Measurements from ENCODE around the gene SLC44A3. TPM values are rescaled to one million over a fixed set of nuclear protein-coding genes. Genes with fewer than 3 reads are reported as not detected.

The SLC44A3 gene
- total and polyA plus RNA-seq, 11 donors, result 1.3 to 8.8 (median 5.8) TPM

DNA sequence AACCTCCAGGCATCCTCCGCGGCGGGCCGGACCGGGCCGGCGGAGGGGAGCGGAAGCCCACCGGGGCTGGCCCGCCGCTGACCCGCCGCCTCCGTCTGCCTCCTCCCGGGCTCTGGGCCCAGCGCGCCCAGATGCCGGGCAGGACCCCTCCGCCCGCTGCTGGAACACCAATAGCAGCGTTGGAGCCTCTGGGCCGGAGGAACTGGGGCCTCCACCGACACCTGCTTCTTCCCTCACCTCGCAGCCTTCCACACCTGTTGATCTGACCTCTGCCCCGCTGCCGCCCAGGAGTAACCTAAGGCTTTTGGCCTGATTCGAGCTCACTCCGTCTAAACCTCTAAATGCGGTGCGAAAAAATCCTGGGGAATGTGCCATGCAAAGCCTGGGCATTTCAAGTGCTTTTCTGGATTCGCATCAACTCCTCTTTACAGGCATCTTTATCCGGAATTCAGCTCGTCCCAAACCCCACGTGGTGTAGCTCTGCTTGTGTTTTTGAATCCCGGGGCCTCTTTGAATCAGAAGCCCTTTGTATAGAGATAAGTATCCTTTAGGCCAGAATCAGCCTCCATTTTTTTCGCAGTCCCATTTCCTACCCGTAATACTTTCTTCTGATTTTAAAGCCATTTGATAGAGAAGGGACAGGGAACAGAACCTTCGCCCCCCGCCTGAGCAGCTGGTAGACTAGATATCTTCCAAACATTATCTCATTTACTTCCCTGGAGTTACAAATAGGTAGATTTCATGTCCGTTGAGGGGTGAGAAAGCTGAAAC is 107.4 kb downstream of the SLC44A3 start:
- Histone ChIP-seq H3K4me3 (peak overlapping the region; percentile 69 to 95 (median 80)), H3K27me3 (peaks cover 0 to 24% (median 0%) of the 10 kb centered on the region in 9 donors), H3K36me3 (peaks cover 0 to 10% (median 0%) of the 10 kb centered on the region in 9 donors), H3K27ac (peak overlapping the region; percentile 95 to 100 (median 97)), H3K9me3 (no peaks in the 10 kb centered on the region), H3K4me1 (peaks cover 8 to 53% (median 37%) of the 10 kb centered on the region in 12 donors)
- no peak for DNase-seq
- 8 to 19% (median 11%) methylated on average over 15 to 40 of the region's 40 CpGs for WGBS, 4 donors
- no peak for TF ChIP-seq POLR2A (IDR thresholded peaks at IDR 0.05)
- TF ChIP-seq, protein P1, sequence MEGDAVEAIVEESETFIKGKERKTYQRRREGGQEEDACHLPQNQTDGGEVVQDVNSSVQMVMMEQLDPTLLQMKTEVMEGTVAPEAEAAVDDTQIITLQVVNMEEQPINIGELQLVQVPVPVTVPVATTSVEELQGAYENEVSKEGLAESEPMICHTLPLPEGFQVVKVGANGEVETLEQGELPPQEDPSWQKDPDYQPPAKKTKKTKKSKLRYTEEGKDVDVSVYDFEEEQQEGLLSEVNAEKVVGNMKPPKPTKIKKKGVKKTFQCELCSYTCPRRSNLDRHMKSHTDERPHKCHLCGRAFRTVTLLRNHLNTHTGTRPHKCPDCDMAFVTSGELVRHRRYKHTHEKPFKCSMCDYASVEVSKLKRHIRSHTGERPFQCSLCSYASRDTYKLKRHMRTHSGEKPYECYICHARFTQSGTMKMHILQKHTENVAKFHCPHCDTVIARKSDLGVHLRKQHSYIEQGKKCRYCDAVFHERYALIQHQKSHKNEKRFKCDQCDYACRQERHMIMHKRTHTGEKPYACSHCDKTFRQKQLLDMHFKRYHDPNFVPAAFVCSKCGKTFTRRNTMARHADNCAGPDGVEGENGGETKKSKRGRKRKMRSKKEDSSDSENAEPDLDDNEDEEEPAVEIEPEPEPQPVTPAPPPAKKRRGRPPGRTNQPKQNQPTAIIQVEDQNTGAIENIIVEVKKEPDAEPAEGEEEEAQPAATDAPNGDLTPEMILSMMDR (IDR thresholded peaks at IDR 0.05), result no peak
- ATAC-seq, result no peak
- intact Hi-C loops (cut with DNase I), result loop anchor here in 9 of 10 donors (2.0 to 10.0 kb wide), 12 partner anchors 35 to 117 kb away; no protein-coding TSS in a partner anchor

DNA sequence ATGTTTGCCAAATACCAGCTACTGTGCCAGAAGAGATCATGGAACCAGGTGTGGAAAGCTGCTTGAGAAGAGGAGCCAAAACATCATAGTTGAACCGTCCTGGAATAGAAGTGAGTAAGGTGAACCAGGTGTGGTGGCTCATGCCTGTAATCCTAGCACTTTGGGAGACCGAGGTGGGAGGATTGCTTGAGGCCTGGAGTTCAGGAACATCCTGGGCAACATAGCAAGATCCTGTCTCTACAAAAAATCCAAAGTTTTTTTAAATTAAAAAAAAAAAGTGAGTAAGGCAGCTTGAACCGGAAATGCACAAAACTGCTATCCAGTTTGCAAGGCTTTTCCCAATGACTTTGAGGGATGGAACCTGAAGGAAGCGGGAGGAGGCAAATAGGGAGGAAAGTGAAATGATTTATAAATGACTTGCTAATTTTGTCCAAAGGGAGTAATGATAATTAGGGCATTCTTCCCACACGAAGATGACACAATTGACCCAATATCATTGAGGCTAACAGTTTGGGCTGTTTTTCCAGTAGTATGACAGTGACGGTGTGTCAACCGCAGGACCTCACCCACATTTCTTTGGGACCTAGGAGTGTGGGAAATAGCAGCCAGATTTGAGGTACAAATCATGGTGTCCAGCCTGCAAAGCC is 108.3 kb downstream of the SLC44A3 start:
- no peaks in the 10 kb centered on the region for H3K9me3 ChIP-seq
- no peak for TF ChIP-seq POLR2A (IDR thresholded peaks at IDR 0.05)
- TF ChIP-seq, protein P1 (IDR thresholded peaks at IDR 0.05), result no peak
- H3K4me1 ChIP-seq, result peaks cover 8 to 44% (median 30%) of the 10 kb centered on the region in 12 donors
- H3K27me3 ChIP-seq, result peaks cover 0 to 24% (median 0%) of the 10 kb centered on the region in 9 donors
- DNase-seq (no peak), ATAC-seq (no peak)
- intact Hi-C loops (cut with DNase I), result loop anchor here in 7 of 10 donors (5.0 to 10.0 kb wide), 8 partner anchors 34 to 116 kb away; no protein-coding TSS in a partner anchor
- H3K36me3 ChIP-seq, result peaks cover 0 to 19% (median 4%) of the 10 kb centered on the region in 9 donors
- peak overlapping the region in 9 of 12 donors; percentile 69 to 95 (median 81) for H3K4me3 ChIP-seq
- peak overlapping the region; percentile 95 to 100 (median 97) for H3K27ac ChIP-seq
- 55 to 72% (median 61%) methylated on average over 7 of the region's 7 CpGs for whole genome bisulfite sequencing, 4 donors

DNA sequence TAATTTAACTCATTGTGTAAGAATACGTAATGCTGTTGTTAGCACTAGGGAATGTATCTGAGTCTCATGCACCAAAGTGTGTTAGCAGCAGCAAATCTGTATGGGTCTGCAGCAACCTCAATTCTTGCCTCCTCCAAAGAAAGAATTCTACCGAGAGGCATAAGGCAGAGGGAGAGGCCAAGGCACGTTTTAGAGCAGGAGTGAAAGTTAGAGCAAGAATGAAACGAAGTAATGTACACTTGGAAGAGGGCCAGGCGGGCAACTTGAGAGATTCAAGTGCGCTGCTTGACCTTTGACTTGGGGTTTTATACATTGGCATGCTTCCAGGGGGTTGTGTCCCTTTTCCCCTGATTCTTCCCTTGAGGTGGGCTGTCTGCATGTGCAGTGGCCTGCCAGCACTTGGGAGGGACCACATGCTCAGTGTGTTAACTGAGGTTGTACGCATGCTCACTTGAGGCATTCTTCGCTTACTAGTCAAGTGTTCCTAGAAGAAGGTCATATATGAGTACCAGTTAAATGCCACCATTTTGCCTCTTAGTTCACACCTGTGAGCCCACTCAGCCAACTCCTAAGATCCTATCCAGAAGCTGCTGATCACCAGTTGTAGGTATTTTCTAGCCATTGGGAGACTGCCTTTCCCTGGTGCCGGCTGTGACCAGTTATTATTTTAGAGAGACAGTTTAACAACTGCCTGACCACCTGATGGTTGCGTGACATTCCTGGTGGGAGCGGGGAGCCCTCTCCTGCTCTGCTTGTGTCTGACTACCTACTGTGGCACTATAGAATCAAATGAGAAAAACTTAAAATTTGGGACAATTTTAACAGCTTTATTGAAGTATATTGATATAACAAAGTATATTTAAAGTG is 109.4 kb downstream of the SLC44A3 start:
- TF ChIP-seq, protein P1 (IDR thresholded peaks at IDR 0.05), result no peak
- no peak for TF ChIP-seq POLR2A (IDR thresholded peaks at IDR 0.05)
- Histone ChIP-seq H3K4me3 (peak overlapping the region in 7 of 12 donors; percentile 2 to 95 (median 80)), H3K4me1 (peaks cover 3 to 33% (median 22%) of the 10 kb centered on the region in 12 donors), H3K27ac (peak overlapping the region in 5 of 12 donors; percentile 14 to 99 (median 96)), H3K9me3 (no peaks in the 10 kb centered on the region), H3K27me3 (peaks cover 0 to 24% (median 0%) of the 10 kb centered on the region in 9 donors), H3K36me3 (peaks cover 0 to 25% (median 4%) of the 10 kb centered on the region in 9 donors)
- ATAC-seq (no peak), DNase-seq (peak in 1 of 5 donors; percentile 15)
- intact Hi-C loops (cut with DNase I), result loop anchor here in 7 of 10 donors (5.0 to 10.0 kb wide), 8 partner anchors 33 to 115 kb away; no protein-coding TSS in a partner anchor
- WGBS, 4 donors, result 73 to 81% (median 78%) methylated on average over 11 of the region's 11 CpGs

Measured in heart left ventricle (tissue), 16 donors.